GM12878 (cell line): ENCODE data around the gene MYO1D. TPM values are rescaled to one million over a fixed set of nuclear protein-coding genes. Genes with fewer than 3 reads are reported as not detected.

ENCODE experiments used
- ATAC-seq: fragments of 200-7000 bp; cut with Tn5 transposase; 3 replicates; pipeline ENCODE4 v1.9.1; 2020; ENCODE audit warnings: mild to moderate bottlenecking, moderate library complexity
- BruUV-seq: library from RNA; stranded (reverse); fragments of 400-500 nt; replicated peaks from 2 replicates; lab custom pipeline; 2021; lab: Mats Ljungman, UMichigan
- CTCF ChIA-PET: fragments of 300-600 bp; sonication (Branson Sonifier 250); formaldehyde crosslinking; extraction: SDS; loops from one replicate; lab custom pipeline; 2021; ENCODE audit warnings: inconsistent platforms; lab: Yijun Ruan, JAX
- POLR2A ChIA-PET: fragments of 350-600 bp; formaldehyde crosslinking; extraction: SDS; loops from one replicate; lab custom pipeline; 2021; ENCODE audit warnings: inconsistent platforms; lab: Charles Lee
- RAD21 ChIA-PET: fragments of 300-600 bp; sonication (Branson Sonifier 250); formaldehyde crosslinking; loops from one replicate; lab custom pipeline; 2023; ENCODE audit warnings: antibody characterized with exemption; ENCODE audit not compliant: unreplicated experiment; lab: Charles Lee
- SMC1A ChIA-PET: fragments of 300-600 bp; sonication (Branson Sonifier 250); formaldehyde crosslinking; loops from one replicate; lab custom pipeline; 2023; ENCODE audit not compliant: unreplicated experiment, uncharacterized antibody; lab: Charles Lee
- DNase-seq: peaks from one replicate; pipeline ENCODE4 v3.0.0-alpha.2; 2011; ENCODE audit warnings: low read depth, low spot score
- FAIRE-seq: peaks from 3 replicates; lab custom pipeline; 2011; peaks lifted over from hg19 to GRCh38; lab: Jason Lieb, UNC
- H2AFZ ChIP-seq: 2 replicates; pipeline ENCODE4 v1.6.0; 2011; ENCODE audit warnings: low read depth, low read length, control low read depth; ENCODE audit not compliant: control insufficient read depth
- H3K27ac ChIP-seq: 2 replicates; pipeline ENCODE4 v1.5.1; 2011; ENCODE audit warnings: control low read depth; ENCODE audit not compliant: control insufficient read depth, insufficient read depth
- H3K27me3 ChIP-seq, 2 experiments: replicated peaks in 1 of 2; 2 replicates each; pipeline versions ENCODE4 v1.6.0 to v1.6.1; 2011; ENCODE audit warnings: low read length in 1 of 2; ENCODE audit not compliant: control insufficient read depth in 2 of 2, insufficient read depth in 2 of 2
- H3K36me3 ChIP-seq, 2 experiments: 2 replicates each; pipeline ENCODE4 v1.5.1; 2011; ENCODE audit warnings: low read length in 1 of 2; ENCODE audit not compliant: control insufficient read depth in 2 of 2, insufficient read depth in 2 of 2
- H3K4me1 ChIP-seq: 2 replicates; pipeline ENCODE4 v1.6.1; 2011; ENCODE audit warnings: mild to moderate bottlenecking, low read length, moderate library complexity, mixed read lengths; ENCODE audit not compliant: control insufficient read depth, insufficient read depth
- H3K4me2 ChIP-seq: 2 replicates; pipeline ENCODE4 v1.6.0; 2011; ENCODE audit warnings: control low read depth; ENCODE audit not compliant: control insufficient read depth, insufficient read depth
- H3K4me3 ChIP-seq: fragments of 200-600 bp; sonication (generic); 2 replicates; pipeline ENCODE4 v1.5.1; 2016
- H3K79me2 ChIP-seq: 2 replicates; pipeline ENCODE4 v1.6.0; 2011; ENCODE audit warnings: low read length; ENCODE audit not compliant: control insufficient read depth, insufficient read depth
- H3K9ac ChIP-seq: 2 replicates; pipeline ENCODE4 v1.8.0; 2011; ENCODE audit warnings: low read length, control low read depth, mixed read lengths; ENCODE audit not compliant: control insufficient read depth, insufficient read depth
- H3K9me3 ChIP-seq: replicated peaks from 3 replicates; pipeline ENCODE4 v1.5.1; 2011; ENCODE audit warnings: mild to moderate bottlenecking, low read length; ENCODE audit not compliant: control insufficient read depth, insufficient read depth
- H4K20me1 ChIP-seq: 2 replicates; pipeline ENCODE4 v1.6.0; 2011; ENCODE audit not compliant: control insufficient read depth, insufficient read depth
- CBX3 ChIP-seq: fragments of 200-600 bp; sonication (generic); IDR thresholded peaks from 2 replicates; pipeline ENCODE4 v1.6.1; 2016; ENCODE audit warnings: low read depth, borderline replicate concordance
- CBX5 ChIP-seq: sonication (generic); IDR thresholded peaks from 2 replicates; pipeline ENCODE4 v1.6.1; 2016; ENCODE audit warnings: low read depth, moderate library complexity, mild to moderate bottlenecking, inconsistent platforms
- E4F1 ChIP-seq: fragments of 450-650 bp; IDR thresholded peaks from 2 replicates; pipeline ENCODE4 v1.6.1; 2018; ENCODE audit warnings: borderline replicate concordance, mild to moderate bottlenecking; ENCODE audit not compliant: partially characterized antibody
- EED ChIP-seq: sonication (generic); IDR thresholded peaks from 2 replicates; pipeline ENCODE4 v1.6.1; 2016; ENCODE audit warnings: antibody characterized with exemption, low read depth
- GATAD2B ChIP-seq: fragments of 450-650 bp; conservative IDR thresholded peaks from 2 replicates; pipeline ENCODE4 v1.6.1; 2017; ENCODE audit warnings: low read depth, mild to moderate bottlenecking, moderate library complexity
- IKZF1 ChIP-seq: fragments of 450-650 bp; conservative IDR thresholded peaks from 2 replicates; pipeline ENCODE4 v1.6.1; 2017; ENCODE audit warnings: antibody characterized with exemption, mild to moderate bottlenecking
- MEF2A ChIP-seq: IDR thresholded peaks from 2 replicates; pipeline ENCODE4 v1.6.1; 2011; ENCODE audit warnings: low read depth, mild to moderate bottlenecking, low read length, moderate library complexity; ENCODE audit not compliant: insufficient read depth
- NBN ChIP-seq: fragments of 450-650 bp; IDR thresholded peaks from 2 replicates; pipeline ENCODE4 v1.6.1; 2016
- NFIC ChIP-seq: IDR thresholded peaks from 2 replicates; pipeline ENCODE4 v1.6.1; 2012; ENCODE audit warnings: low read depth, mild to moderate bottlenecking, inconsistent platforms, low read length, moderate library complexity
- RELA ChIP-seq: fragments of 450-650 bp; IDR thresholded peaks from 2 replicates; pipeline ENCODE4 v1.8.0; 2014; ENCODE audit warnings: borderline replicate concordance; ENCODE audit not compliant: partially characterized antibody
- SIX5 ChIP-seq: IDR thresholded peaks from 2 replicates; pipeline ENCODE4 v1.6.1; 2011; ENCODE audit warnings: mild to moderate bottlenecking, low read depth, low read length, moderate library complexity; ENCODE audit not compliant: severe bottlenecking
- STAT3 ChIP-seq: IDR thresholded peaks from 2 replicates; pipeline ENCODE4 v1.6.1; 2011; ENCODE audit warnings: low read depth, low read length, improper control_type of control experiment
- TBL1XR1 ChIP-seq: IDR thresholded peaks from 2 replicates; pipeline ENCODE4 v1.6.1; 2012; ENCODE audit warnings: low read depth, low read length, improper control_type of control experiment
- TCF12 ChIP-seq: IDR thresholded peaks from 2 replicates; pipeline ENCODE4 v1.6.1; 2011; ENCODE audit warnings: low read depth, mild to moderate bottlenecking, low read length
- TCF3 ChIP-seq: IDR thresholded peaks from 2 replicates; pipeline ENCODE4 v1.6.1; 2012; ENCODE audit warnings: low read depth, mild to moderate bottlenecking, low read length, borderline replicate concordance; ENCODE audit not compliant: insufficient read depth
- ZNF274 ChIP-seq: IDR thresholded peaks from one replicate; pipeline ENCODE4 v1.8.0; 2011; ENCODE audit not compliant: insufficient read length, insufficient read depth
- ZNF622 ChIP-seq: fragments of 450-650 bp; IDR thresholded peaks from 2 replicates; pipeline ENCODE4 v1.6.1; 2017; ENCODE audit warnings: mild to moderate bottlenecking, inconsistent platforms
- WGBS: methylation state at CpG from one replicate; pipeline ENCODE4 v1.1.6; 2016; ENCODE audit warnings: low lambda C conversion rate; ENCODE audit not compliant: insufficient replicate concordance, insufficient coverage; ENCODE audit errors: missing lambda C conversion rate; 5-methylcytosine and 5-hydroxymethylcytosine counted together
- in situ Hi-C: fragments of 300-500 bp; cut with MboI; formaldehyde crosslinking; loops from 9 replicates; pipeline ENCODE4 v1.14.3; 2018; ENCODE audit warnings: mixed read lengths
- intact Hi-C: fragments of 100-400 bp; cut with micrococcal nuclease; formaldehyde crosslinking; loops from one replicate; pipeline ENCODE4 v1.14.2; 2022; ENCODE audit not compliant: unreplicated experiment
- polyA plus RNA-seq, 11 experiments: library from polyadenylated mRNA; depleted of rRNA in 4 of 11; unstranded in 6 of 11; stranded (reverse) in 5 of 11; fragments of >200 nt; fragmentation: Nextera tagmentation in 4 of 11; fragmentation: Illumina TruSeq in 1 of 11; extraction: Ambion mirVana in 4 of 11; extraction: Trizol in 1 of 11; gene quantifications; 1 replicate in 1 of 11; 2 replicates in 10 of 11; pipeline versions ENCODE4 v1.2.1 to v1.2.3, GENCODE V29; 2011 to 2016; ENCODE audit warnings: inconsistent platforms in 2 of 11, missing spikeins in 2 of 11, low read depth in 1 of 11
- total RNA-seq, 4 experiments: library from RNA; depleted of rRNA in 3 of 4; stranded (reverse); fragments of >200 nt in 3 of 4; fragmentation: Illumina TruSeq in 1 of 4; extraction: Trizol in 1 of 4; gene quantifications; 2 replicates each; pipeline versions ENCODE4 v1.2.1 to v1.2.3, GENCODE V29; 2013 to 2021
- TF ChIP-seq, protein P1 (sequence below): IDR thresholded peaks from 2 replicates; pipeline ENCODE4 v1.6.1; 2011; ENCODE audit warnings: low read depth, low read length, improper control_type of control experiment, borderline replicate concordance
- TF ChIP-seq, protein P2 (sequence below): IDR thresholded peaks from 2 replicates; pipeline ENCODE4 v1.6.1; 2012; ENCODE audit warnings: low read length, inconsistent platforms
- TF ChIP-seq, protein P3 (sequence below): fragments of 150-350 bp; IDR thresholded peaks from 2 replicates; pipeline ENCODE4 v1.6.1; 2014; ENCODE audit warnings: mild to moderate bottlenecking, low read depth, low read length

The MYO1D gene
- total and polyA plus RNA-seq, 10 of the 15 experiments (the other 5 are each of a cell fraction or from before 2014, with no cell fraction given) = 1.8 to 37.7 (median 25.4) TPM

- TF ChIP-seq CBX5 (no peak), RELA (no peak), ZNF274 (no peak), ZNF622 (no peak), E4F1 (no peak), NBN (no peak), NFIC (no peak), MEF2A (no peak), TBL1XR1 (no peak), TCF3 (no peak), CBX3 (no peak), SIX5 (no peak), IKZF1 (no peak), GATAD2B (no peak), EED (no peak), STAT3 (no peak), TCF12 (no peak)
- TF ChIP-seq, protein P1, sequence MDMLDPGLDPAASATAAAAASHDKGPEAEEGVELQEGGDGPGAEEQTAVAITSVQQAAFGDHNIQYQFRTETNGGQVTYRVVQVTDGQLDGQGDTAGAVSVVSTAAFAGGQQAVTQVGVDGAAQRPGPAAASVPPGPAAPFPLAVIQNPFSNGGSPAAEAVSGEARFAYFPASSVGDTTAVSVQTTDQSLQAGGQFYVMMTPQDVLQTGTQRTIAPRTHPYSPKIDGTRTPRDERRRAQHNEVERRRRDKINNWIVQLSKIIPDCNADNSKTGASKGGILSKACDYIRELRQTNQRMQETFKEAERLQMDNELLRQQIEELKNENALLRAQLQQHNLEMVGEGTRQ = no peak
- TF ChIP-seq, protein P2, sequence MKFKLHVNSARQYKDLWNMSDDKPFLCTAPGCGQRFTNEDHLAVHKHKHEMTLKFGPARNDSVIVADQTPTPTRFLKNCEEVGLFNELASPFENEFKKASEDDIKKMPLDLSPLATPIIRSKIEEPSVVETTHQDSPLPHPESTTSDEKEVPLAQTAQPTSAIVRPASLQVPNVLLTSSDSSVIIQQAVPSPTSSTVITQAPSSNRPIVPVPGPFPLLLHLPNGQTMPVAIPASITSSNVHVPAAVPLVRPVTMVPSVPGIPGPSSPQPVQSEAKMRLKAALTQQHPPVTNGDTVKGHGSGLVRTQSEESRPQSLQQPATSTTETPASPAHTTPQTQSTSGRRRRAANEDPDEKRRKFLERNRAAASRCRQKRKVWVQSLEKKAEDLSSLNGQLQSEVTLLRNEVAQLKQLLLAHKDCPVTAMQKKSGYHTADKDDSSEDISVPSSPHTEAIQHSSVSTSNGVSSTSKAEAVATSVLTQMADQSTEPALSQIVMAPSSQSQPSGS = no peak
- TF ChIP-seq, protein P3, sequence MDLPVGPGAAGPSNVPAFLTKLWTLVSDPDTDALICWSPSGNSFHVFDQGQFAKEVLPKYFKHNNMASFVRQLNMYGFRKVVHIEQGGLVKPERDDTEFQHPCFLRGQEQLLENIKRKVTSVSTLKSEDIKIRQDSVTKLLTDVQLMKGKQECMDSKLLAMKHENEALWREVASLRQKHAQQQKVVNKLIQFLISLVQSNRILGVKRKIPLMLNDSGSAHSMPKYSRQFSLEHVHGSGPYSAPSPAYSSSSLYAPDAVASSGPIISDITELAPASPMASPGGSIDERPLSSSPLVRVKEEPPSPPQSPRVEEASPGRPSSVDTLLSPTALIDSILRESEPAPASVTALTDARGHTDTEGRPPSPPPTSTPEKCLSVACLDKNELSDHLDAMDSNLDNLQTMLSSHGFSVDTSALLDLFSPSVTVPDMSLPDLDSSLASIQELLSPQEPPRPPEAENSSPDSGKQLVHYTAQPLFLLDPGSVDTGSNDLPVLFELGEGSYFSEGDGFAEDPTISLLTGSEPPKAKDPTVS = no peak
- TF ChIP-seq, all 136 proteins: peak for 0
- DNase-seq = no peak
- WGBS = 46% methylated on average over 3 of the region's 3 CpGs
- no peak overlapping the region for H2AFZ ChIP-seq
- no peak for FAIRE-seq
- POLR2A ChIA-PET = interaction anchor here (1.6 kb wide), 1 partner anchor 9 kb away, joined by 3 read pairs; a partner anchor contains a TSS
- in situ Hi-C loops (loop anchor here (25.0 kb wide), 1 partner anchor 443 kb away; no protein-coding TSS in a partner anchor), intact Hi-C loops (no loop called here)
- CTCF ChIA-PET = interaction anchor here (0.8 to 12.1 kb wide), 7 partner anchors 9 to 246 kb away, joined by 3 to 206 read pairs (median 6); partner anchors contain the start of gene MYO1D
- H3K9ac ChIP-seq = no peak overlapping the region
- ATAC-seq = no peak
- no peaks in the 10 kb centered on the region for H3K36me3 ChIP-seq
- RAD21 ChIA-PET = interaction anchor here (1.0 to 1.9 kb wide), 3 partner anchors 24 to 122 kb away, joined by 4 to 6 read pairs (median 6); no protein-coding TSS in a partner anchor
- BruUV-seq = no TSS peak
- H3K4me2 ChIP-seq = no peak overlapping the region
- H3K4me1 ChIP-seq = peaks cover 8% of the 10 kb centered on the region
- H3K4me3 ChIP-seq = no peak overlapping the region
- no peaks in the 10 kb centered on the region for H3K27me3 ChIP-seq
- H3K27ac ChIP-seq = no peak overlapping the region
- SMC1A ChIA-PET = interaction anchor here (0.6 to 13.9 kb wide), 5 partner anchors 9 to 123 kb away, joined by 3 to 137 read pairs (median 5); partner anchors contain the start of gene MYO1D
- no peaks in the 10 kb centered on the region for H3K79me2 ChIP-seq
- no peaks in the 10 kb centered on the region for H4K20me1 ChIP-seq
- no peaks in the 10 kb centered on the region for H3K9me3 ChIP-seq
Measured at GRCh38 chr17:32904891-32905290, 28.0 kb upstream of the MYO1D start.
